ENCODE results near the gene FAM107A.

- TF ChIP-seq CTCF (IDR thresholded peaks at IDR 0.05), result no peak
- TF ChIP-seq POLR2A (IDR thresholded peaks at IDR 0.05), result no peak
These were observed 17.6 kb downstream of the FAM107A start for GRCh38 chr3:58559586-58559985.
